ENCODE results near the gene LSAMP. TPM values are rescaled to one million over a fixed set of nuclear protein-coding genes. Genes with fewer than 3 reads are reported as not detected.

LSAMP gene
- total and polyA plus RNA-seq, 2 donors (not counting 1 experiment from before 2014, with no cell fraction given) = not detected

DNA sequence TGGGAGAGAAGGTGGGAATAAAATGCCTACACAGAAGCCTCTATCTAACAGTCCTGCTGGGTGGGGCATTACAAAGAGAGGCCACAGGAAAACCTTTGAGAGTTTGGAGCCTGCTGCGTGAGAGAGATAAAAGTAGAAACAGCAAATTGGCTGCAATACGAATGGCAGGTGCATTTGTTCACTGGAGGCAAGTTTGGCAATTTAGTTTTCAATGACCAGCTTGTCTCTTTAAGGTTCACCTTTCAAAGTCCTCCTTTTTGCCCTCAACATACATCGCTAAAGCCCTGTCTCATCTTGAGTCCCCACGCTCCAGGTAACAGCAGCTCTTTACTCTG is 405.7 kb downstream of the LSAMP start:
- H3K27me3 Mint-ChIP-seq = no peaks in the 10 kb centered on the region
- TF ChIP-seq CTCF (IDR thresholded peaks at IDR 0.05) (no peak), EZH2 (IDR thresholded peaks at IDR 0.05; ENCODE audit: borderline replicate concordance, insufficient read depth, low read depth, low read length, poor library complexity, severe bottlenecking) (no peak)
- H3K27me3 ChIP-seq (replicated peaks in 1 of 4; ENCODE audit: control extremely low read depth in 1 of 4, control insufficient read depth in 3 of 4, insufficient read depth in 4 of 4, low read length in 3 of 4) = no peaks in the 10 kb centered on the region
- no peaks in the 10 kb centered on the region for H3K36me3 ChIP-seq (replicated peaks in 1 of 2; ENCODE audit: control extremely low read depth in 1 of 2, control insufficient read depth in 1 of 2, extremely low read depth in 1 of 2, insufficient read depth in 2 of 2, low read length in 1 of 2)
- ChIA-PET POLR2A (no interaction called here), CTCF (no interaction called here)
- peaks cover 0 to 3% of the 10 kb centered on the region in 2 donors for H3K4me1 ChIP-seq (ENCODE audit: control insufficient read depth in 2 of 2, insufficient read depth in 2 of 2, low read length in 2 of 2)
- no peak overlapping the region for H3K4me2 ChIP-seq (replicated peaks; ENCODE audit: low read depth, low read length, poor library complexity, severe bottlenecking)
- H3K4me1 Mint-ChIP-seq = peaks cover 7% of the 10 kb centered on the region
- H3K9me3 Mint-ChIP-seq (ENCODE audit: insufficient read depth) = no peaks in the 10 kb centered on the region
- no peaks in the 10 kb centered on the region for H3K9me3 ChIP-seq (ENCODE audit: control extremely low read depth in 1 of 3, control insufficient read depth in 2 of 3, insufficient read depth in 1 of 3, low read length in 2 of 3)
- H3K4me3 Mint-ChIP-seq = no peak overlapping the region
- H3K27ac Mint-ChIP-seq = no peak overlapping the region
- WGBS (ENCODE audit: insufficient coverage) = 67% methylated on average over 1 of the region's 4 CpGs
- no peak overlapping the region for H2AFZ ChIP-seq (ENCODE audit: insufficient read depth, low read depth, low read length, poor library complexity, severe bottlenecking)
- H3K4me3 ChIP-seq (ENCODE audit: control extremely low read depth in 1 of 5, extremely low read depth in 1 of 5, insufficient read depth in 1 of 5, low read depth in 2 of 5, low read length in 4 of 5) = no peak overlapping the region
- no peaks in the 10 kb centered on the region for H3K79me2 ChIP-seq (ENCODE audit: control insufficient read depth, insufficient read depth, low read length)
- H4K20me1 ChIP-seq (ENCODE audit: control insufficient read depth, insufficient read depth, low read length, poor library complexity, severe bottlenecking) = no peaks in the 10 kb centered on the region
- DNase-seq = no peak
- no peak overlapping the region for H3K9ac ChIP-seq (ENCODE audit: low read length)
- intact Hi-C loops (cut with micrococcal nuclease) = no loop called here
- no peak for ATAC-seq (ENCODE audit: low read depth)
- no peak overlapping the region for H3K27ac ChIP-seq (ENCODE audit: low read length in 2 of 2)

GRCh38 chr3:116038968-116039650 is 406.2 kb downstream of the LSAMP start:
- ChIA-PET CTCF (no interaction called here), POLR2A (no interaction called here)
- TF ChIP-seq CTCF (IDR thresholded peaks at IDR 0.05) (no peak), EZH2 (IDR thresholded peaks at IDR 0.05; ENCODE audit: borderline replicate concordance, insufficient read depth, low read depth, low read length, poor library complexity, severe bottlenecking) (no peak)
- Histone ChIP-seq H3K36me3 (replicated peaks in 1 of 2; ENCODE audit: control extremely low read depth in 1 of 2, control insufficient read depth in 1 of 2, extremely low read depth in 1 of 2, insufficient read depth in 2 of 2, low read length in 1 of 2) (no peaks in the 10 kb centered on the region), H3K79me2 (ENCODE audit: control insufficient read depth, insufficient read depth, low read length) (no peaks in the 10 kb centered on the region), H3K9ac (ENCODE audit: low read length) (no peak overlapping the region), H3K27me3 (replicated peaks in 1 of 4; ENCODE audit: control extremely low read depth in 1 of 4, control insufficient read depth in 3 of 4, insufficient read depth in 4 of 4, low read length in 3 of 4) (no peaks in the 10 kb centered on the region), H2AFZ (ENCODE audit: insufficient read depth, low read depth, low read length, poor library complexity, severe bottlenecking) (peak overlapping the region; percentile 4), H3K4me3 (ENCODE audit: control extremely low read depth in 1 of 5, extremely low read depth in 1 of 5, insufficient read depth in 1 of 5, low read depth in 2 of 5, low read length in 4 of 5) (no peak overlapping the region), H3K27ac (ENCODE audit: low read length in 2 of 2) (no peak overlapping the region), H3K4me1 (ENCODE audit: control insufficient read depth in 2 of 2, insufficient read depth in 2 of 2, low read length in 2 of 2) (peaks cover 0 to 3% of the 10 kb centered on the region in 2 donors), H3K4me2 (replicated peaks; ENCODE audit: low read depth, low read length, poor library complexity, severe bottlenecking) (no peak overlapping the region), H3K9me3 (ENCODE audit: control extremely low read depth in 1 of 3, control insufficient read depth in 2 of 3, insufficient read depth in 1 of 3, low read length in 2 of 3) (no peaks in the 10 kb centered on the region), H4K20me1 (ENCODE audit: control insufficient read depth, insufficient read depth, low read length, poor library complexity, severe bottlenecking) (no peaks in the 10 kb centered on the region)
- DNase-seq = no peak
- Mint-ChIP-seq H3K4me3 (no peak overlapping the region), H3K27ac (no peak overlapping the region), H3K4me1 (peaks cover 7% of the 10 kb centered on the region), H3K9me3 (ENCODE audit: insufficient read depth) (no peaks in the 10 kb centered on the region), H3K27me3 (no peaks in the 10 kb centered on the region)
- no peak for ATAC-seq (ENCODE audit: low read depth)
- intact Hi-C loops (cut with micrococcal nuclease) = no loop called here
- no CpG with 5 or more reads among the region's 1 CpG for WGBS (ENCODE audit: insufficient coverage)
